Bone marrow (tissue), 2 donors: ENCODE data around the gene NGEF.
"Not testable (repeated sequence)": the region's sequence is repeated elsewhere in the genome, so short reads cannot be mapped to it uniquely, and the experiment has no call there.

Experiments used
- DNase-seq, 2 donors: peaks; one replicate each; lab custom pipeline; 2025; lab: John Stamatoyannopoulos, UW

The NGEF gene

GRCh38 chr2:232870766-232871371, 142.2 kb downstream of the NGEF start:
- DNase-seq: no peak

- no peak for DNase-seq
Observed at GRCh38 chr2:232870018-232870765, 142.9 kb downstream of the NGEF start, which contains the start of gene SNORC. Gene SNORC (plus strand): TSS chr2:232870264. CDS start chr2:232870342, 78 bp downstream.

- no peak for DNase-seq
Observed at GRCh38 chr2:232869138-232870017, 143.7 kb downstream of the NGEF start.

GRCh38 chr2:232866104-232866503, 147.0 kb downstream of the NGEF start:
- DNase-seq: no peak

GRCh38 chr2:232865165-232865564, 147.9 kb downstream of the NGEF start:
- no peak for DNase-seq

- DNase-seq: no peak
Observed at GRCh38 chr2:232863996-232864395, 149.1 kb downstream of the NGEF start.

- no peak for DNase-seq
Observed at GRCh38 chr2:232861353-232861752, 151.7 kb downstream of the NGEF start.

- DNase-seq: no peak
Observed at GRCh38 chr2:232860593-232861241, 152.3 kb downstream of the NGEF start.

- DNase-seq: no peak
Observed at GRCh38 chr2:232859385-232859916, 153.6 kb downstream of the NGEF start.

- DNase-seq: no peak
Observed at GRCh38 chr2:232857158-232857563, 155.9 kb downstream of the NGEF start.

GRCh38 chr2:232854082-232854481, 159.0 kb downstream of the NGEF start:
- no peak for DNase-seq

- no peak for DNase-seq
Observed at GRCh38 chr2:232852676-232853075, 160.4 kb downstream of the NGEF start.

- not testable (repeated sequence) for DNase-seq
Observed at GRCh38 chr2:232852081-232852480, 161.0 kb downstream of the NGEF start.

- no peak for DNase-seq
Observed at GRCh38 chr2:232850039-232850438, 163.0 kb downstream of the NGEF start.

- DNase-seq: no peak
Observed at GRCh38 chr2:232846055-232846454, 167.0 kb downstream of the NGEF start.

- DNase-seq: no peak
Observed at GRCh38 chr2:232843834-232844233, 169.2 kb downstream of the NGEF start.

GRCh38 chr2:232842689-232843088, 170.4 kb downstream of the NGEF start:
- no peak for DNase-seq

GRCh38 chr2:232839411-232840079, 173.5 kb downstream of the NGEF start:
- DNase-seq: peak in 1 of 2 donors; percentile 38

- DNase-seq: peak in 1 of 2 donors; percentile 65
Observed at GRCh38 chr2:232838406-232838874, 174.6 kb downstream of the NGEF start.

- DNase-seq: no peak
Observed at GRCh38 chr2:232836934-232837333, 176.1 kb downstream of the NGEF start.

- no peak for DNase-seq
Observed at GRCh38 chr2:232835687-232836208, 177.3 kb downstream of the NGEF start.
